Stimulated activated CD4-positive, alpha-beta T cell treated with anti-CD3 and anti-CD28 coated beads, TNF-alpha, amount 100 ng/mL, for 24 hours (primary cell): Measurements from ENCODE around the gene ATP9B.

Source experiments
- DNase-seq, 3 experiments: peaks; one replicate each; pipeline ENCODE4 v3.0.0-alpha.2; 2020; ENCODE audit warnings: low read depth in 3 of 3

Gene ATP9B

DNA sequence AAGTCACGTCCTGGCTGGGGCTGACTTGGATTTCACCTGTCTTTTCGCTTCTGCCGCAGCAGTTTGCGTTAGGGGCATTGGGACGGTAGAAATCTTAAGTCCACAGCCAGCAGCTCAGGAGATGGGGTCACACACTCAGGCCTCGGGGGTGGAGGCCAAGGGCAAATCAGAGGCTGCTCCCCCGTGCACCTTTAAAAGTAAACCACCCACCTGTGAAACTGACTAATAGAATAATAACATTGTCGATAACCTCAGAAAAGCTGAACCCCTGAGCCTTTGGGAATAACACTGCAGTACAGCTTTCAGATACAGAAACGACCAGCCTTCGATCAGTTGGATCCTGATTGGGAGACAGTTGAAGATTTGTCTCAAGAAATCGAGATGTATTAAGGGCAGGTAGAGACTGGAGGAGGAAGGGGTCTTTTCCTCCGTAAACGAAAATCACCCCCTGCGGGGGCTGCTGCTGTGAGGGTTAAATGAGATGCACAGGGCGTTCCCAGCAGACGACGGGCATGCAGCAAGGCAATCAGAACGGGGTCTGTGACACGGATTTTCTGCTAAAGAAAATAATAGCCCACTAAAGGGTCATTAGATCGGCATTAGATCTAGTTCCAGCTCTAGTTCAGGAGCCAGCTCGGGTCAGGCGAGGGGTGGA, 310.2 kb downstream of the ATP9B start:
- DNase-seq = no peak

DNA sequence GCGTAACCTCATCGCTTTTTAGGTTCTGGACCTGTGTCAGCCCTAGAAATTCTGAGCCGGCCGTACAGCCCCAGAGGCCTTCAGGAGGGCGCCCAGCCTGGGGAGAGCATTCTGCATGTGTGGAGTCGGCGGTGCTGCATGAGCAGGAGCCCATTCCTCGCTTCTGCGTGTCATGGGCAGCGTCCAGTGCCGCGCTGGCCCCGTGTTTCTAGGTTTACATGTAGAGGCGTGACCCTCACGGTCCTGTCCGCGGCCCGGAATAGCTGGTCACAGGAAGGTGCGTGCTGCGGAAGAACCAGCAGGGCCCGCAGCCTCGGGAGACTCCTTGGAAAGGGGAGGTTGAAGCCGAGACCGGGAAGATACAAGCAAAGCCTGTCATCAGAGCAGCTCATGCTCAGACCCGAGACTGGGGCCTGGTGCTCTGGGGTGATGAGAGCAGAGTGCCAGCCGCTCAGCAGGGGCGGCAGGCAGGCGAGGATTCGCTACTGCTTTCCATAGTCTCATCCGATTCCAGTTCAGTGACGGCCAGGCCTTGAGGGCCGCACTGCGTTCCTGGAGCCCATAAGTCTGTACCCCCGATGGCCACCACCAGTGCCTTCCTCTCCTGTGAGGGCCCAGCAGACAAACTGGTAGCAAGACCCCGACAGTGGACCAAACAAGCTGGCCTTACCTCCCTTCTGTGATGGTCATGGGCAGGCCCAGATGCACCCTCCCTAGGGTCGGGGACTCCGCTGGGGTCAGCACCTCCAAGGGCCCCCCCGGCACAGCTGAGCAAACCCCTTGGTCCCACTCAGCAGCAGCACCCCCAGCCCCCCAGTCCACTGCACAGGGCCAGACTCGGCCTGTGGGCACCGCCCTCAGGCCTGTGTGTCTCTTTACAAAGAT, 311.0 kb downstream of the ATP9B start:
- no peak for DNase-seq

DNA sequence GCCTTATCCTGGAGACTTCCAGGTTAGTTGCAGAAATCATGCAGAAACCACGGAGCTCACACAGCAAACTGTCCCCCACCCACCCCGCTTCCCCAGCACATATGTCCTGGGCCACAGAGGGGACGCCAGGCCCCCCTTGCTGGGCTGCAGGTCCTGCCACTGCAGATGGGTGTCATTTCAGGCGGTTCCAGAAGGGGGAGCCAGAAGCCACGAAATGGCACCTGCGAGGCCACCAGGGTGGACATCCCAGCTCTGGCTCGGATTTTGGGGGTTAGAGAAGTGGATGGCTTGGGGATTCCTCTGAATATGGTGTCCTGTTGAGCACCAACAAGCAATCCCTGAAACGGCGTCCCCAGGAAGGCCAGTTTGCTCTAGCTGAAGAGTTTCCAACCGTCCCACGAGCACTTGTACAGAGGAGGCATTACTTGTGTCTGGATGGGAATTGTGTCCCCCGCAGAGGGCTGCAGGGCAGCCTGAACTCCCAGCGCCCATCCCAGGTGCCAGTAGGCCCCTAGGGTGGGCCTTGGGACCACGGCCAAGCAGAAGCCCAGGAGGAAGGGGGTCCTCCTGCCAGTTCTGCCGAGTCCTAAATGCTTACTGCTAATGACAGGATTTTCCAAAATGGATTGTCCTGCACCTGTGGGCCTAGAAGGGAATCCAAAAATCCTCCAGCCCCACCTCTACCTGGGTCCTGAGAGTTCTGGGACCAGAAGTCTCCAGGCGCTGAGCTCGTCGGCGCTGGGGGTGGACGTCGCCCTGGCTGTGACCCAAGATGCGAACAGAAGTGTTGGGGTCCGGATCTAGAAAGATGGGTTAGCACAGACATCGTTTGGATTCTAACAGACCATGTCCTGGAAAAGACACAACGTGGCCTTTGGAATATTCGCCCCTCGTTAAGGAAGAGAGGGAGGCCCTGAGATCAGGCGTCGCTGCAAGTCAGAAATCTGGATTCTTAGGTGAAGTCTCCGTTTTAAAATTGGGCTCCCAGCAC, 311.9 kb downstream of the ATP9B start:
- DNase-seq = peak in 2 of 3 experiments; percentile 61 to 74

- no peak for DNase-seq
These were observed 312.7 kb downstream of the ATP9B start for GRCh38 chr18:79381811-79382311.

GRCh38 chr18:79382681-79383387, 313.6 kb downstream of the ATP9B start:
- DNase-seq = no peak

- DNase-seq = no peak
These were observed 314.3 kb downstream of the ATP9B start for GRCh38 chr18:79383388-79384056.

- no peak for DNase-seq
These were observed 315.1 kb downstream of the ATP9B start for GRCh38 chr18:79384151-79384807.

GRCh38 chr18:79384834-79385233, 315.6 kb downstream of the ATP9B start:
- DNase-seq = no peak

DNA sequence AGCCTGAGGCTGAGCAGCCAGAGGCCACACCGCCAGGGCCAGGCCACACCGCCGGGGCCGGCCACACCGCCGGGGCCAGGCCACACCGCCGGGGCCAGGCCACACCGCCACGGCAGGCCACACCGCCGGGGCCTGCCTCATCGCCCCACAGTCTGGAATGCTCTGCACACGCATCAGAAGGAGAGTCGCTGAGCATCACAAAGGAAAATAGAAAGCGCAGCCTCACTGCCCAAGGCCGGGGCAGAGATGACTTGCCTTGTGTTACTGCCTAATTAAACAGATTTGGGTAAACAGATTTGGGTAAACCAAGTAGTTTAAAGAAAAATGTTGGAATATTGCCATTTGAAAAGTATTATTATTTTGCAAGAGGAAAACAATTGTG, 316.1 kb downstream of the ATP9B start:
- DNase-seq = no peak

GRCh38 chr18:79385708-79386341, 316.6 kb downstream of the ATP9B start:
- DNase-seq = no peak

- no peak for DNase-seq
These were observed 317.4 kb downstream of the ATP9B start for GRCh38 chr18:79386547-79386946.

- DNase-seq = no peak
These were observed 318.0 kb downstream of the ATP9B start for GRCh38 chr18:79387214-79387613.

- DNase-seq = no peak
These were observed 318.4 kb downstream of the ATP9B start for GRCh38 chr18:79387615-79388014.

GRCh38 chr18:79388043-79388442, 318.8 kb downstream of the ATP9B start:
- no peak for DNase-seq

GRCh38 chr18:79389689-79390088, 320.5 kb downstream of the ATP9B start:
- no peak for DNase-seq

DNA sequence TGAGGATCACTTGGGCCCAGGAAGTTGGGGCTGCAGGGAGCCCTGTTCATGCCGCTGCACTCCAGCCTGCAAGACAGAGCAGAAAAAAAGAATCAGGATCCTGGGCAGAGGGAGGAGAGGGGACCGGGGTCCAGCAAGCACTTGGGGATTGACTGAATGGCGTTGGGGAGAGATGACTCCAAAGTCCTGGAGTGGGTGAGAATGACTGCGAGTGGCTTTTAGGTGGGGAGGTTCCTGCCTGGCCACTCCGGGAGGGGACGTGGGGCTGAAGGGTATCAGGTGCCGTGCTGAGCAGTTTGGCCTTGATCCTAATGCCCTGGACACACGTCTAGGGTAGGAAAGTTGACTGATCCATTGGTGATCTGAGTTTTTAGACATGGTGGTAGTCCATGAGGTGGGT, 323.0 kb downstream of the ATP9B start:
- no peak for DNase-seq

DNA sequence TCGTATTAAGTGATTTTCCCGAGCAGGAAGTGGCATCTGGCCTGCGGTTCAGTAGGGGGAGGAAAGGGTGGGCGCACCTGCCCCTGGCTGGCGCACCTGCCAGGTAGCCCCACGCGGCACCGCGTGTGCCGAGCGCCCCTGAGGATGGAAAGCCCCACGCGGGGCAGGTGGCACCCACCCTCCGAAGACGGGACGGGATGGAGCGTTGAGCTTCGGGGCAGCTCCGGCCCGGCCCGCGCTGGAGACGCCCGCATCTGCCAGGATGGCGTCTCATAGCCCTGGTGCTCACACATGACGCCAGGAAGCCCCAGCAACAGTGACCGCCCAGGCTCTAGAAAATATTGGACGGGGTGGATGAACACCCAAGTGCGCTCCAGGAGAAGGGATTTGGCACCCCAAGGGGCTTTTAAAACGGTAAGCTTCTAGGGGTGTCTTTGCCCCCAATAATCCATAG, 324.0 kb downstream of the ATP9B start:
- DNase-seq = no peak

GRCh38 chr18:79393635-79394533, 324.7 kb downstream of the ATP9B start:
- DNase-seq = no peak
